ENCODE results near the gene TRIM46.
A peak's percentile ranks its signal among the peaks of the same experiment; 100 is the strongest.
"Not testable (repeated sequence)": the region's sequence is repeated elsewhere in the genome, so short reads cannot be mapped to it uniquely, and the experiment has no call there.

Gene TRIM46

GRCh38 chr1:155160128-155160527, 13.5 kb upstream of the TRIM46 start:
- peaks cover 16% of the 10 kb centered on the region for H3K4me1 Mint-ChIP-seq (ENCODE audit: low read depth)
- H3K27ac Mint-ChIP-seq = no peak overlapping the region
- H3K36me3 Mint-ChIP-seq (ENCODE audit: low read depth) = no peaks in the 10 kb centered on the region
- intact Hi-C loops (cut with micrococcal nuclease) = no loop called here
- H3K27me3 Mint-ChIP-seq = peaks cover 9% of the 10 kb centered on the region
- no peak overlapping the region for H3K4me3 Mint-ChIP-seq
- H3K9me3 Mint-ChIP-seq = no peaks in the 10 kb centered on the region

GRCh38 chr1:155162631-155163030, 11.0 kb upstream of the TRIM46 start:
- not testable (repeated sequence) for H3K9me3 Mint-ChIP-seq, H3K27ac Mint-ChIP-seq

DNA sequence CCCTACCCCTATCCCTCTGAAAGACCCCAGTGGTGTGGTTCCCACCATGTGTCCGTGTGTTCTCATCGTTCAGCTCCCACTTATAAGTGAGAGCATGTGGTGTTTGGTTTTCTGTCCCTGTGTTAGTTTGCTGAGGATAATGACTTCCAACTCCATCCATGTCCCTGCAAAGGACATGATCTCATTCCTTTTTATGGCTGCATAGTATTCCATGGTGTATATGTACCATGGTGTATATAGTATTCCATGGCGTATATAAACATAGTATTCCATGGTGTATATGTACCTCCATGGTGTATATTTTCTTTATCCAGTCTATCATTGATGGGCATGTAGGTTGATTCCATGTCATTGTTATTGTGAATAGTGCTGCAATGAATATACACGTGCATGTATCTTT, 9.9 kb upstream of the TRIM46 start:
- H3K27ac Mint-ChIP-seq; H3K4me3 Mint-ChIP-seq; intact Hi-C loops (cut with micrococcal nuclease); H3K36me3 Mint-ChIP-seq (ENCODE audit: low read depth); H3K9me3 Mint-ChIP-seq: not testable (repeated sequence)
- Mint-ChIP-seq H3K4me1 (ENCODE audit: low read depth) (peaks cover 25% of the 10 kb centered on the region), H3K27me3 (peaks cover 33% of the 10 kb centered on the region)

More at GRCh38 chr1:155162631-155163030, 11.0 kb upstream of the TRIM46 start:
- H3K36me3 Mint-ChIP-seq (ENCODE audit: low read depth); intact Hi-C loops (cut with micrococcal nuclease); H3K4me3 Mint-ChIP-seq: not testable (repeated sequence)
- H3K27me3 Mint-ChIP-seq = peaks cover 29% of the 10 kb centered on the region
- H3K4me1 Mint-ChIP-seq (ENCODE audit: low read depth) = peaks cover 22% of the 10 kb centered on the region

DNA sequence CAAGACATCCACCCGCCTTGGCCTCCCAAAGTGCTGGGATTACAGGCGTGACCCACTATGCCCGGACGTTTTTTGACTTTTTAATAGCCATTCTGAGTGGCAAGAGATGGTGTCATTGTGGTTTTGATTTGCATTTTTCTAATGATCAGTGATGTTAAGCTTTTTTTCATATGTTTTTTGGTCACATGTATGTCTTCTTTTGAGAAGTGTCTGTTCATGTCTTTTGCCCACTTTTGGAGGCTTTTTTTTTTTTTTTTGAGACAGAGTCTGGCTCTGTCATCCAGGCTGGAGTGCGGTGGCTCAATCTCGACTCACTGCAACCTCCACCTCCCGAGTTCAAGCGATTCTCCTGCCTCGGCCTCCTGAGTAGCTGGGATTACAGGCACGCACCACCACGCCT, 9.0 kb upstream of the TRIM46 start:
- not testable (repeated sequence) for H3K27ac Mint-ChIP-seq
- intact Hi-C loops (cut with micrococcal nuclease) = loop anchor here (5.0 kb wide), 1 partner anchor 37 kb away; the partner anchor contains the start of gene EFNA1
- H3K4me1 Mint-ChIP-seq (ENCODE audit: low read depth) = peaks cover 25% of the 10 kb centered on the region

DNA sequence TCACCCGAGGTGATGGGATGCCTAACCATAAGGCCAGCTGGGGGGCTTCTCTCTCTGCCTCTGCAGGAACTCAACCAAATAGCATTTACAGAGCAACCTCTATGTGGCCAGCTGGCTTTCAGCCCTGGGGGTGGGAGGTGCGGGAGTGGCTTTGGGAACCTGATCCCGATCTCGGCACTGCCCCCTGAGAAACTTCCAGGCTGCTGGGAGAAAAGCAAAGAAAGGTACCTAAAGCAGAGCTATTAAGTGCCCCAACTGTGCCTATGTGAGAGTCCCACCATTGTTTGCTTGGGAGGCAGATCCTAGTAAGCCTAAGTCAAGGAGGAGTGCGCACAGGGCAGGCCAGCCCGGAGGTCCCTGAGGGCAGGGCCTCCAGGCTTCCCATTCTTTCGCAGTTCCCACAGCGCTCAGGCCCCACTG, 7.6 kb upstream of the TRIM46 start:
- Mint-ChIP-seq H3K4me3 (no peak overlapping the region), H3K36me3 (ENCODE audit: low read depth) (peaks cover 26% of the 10 kb centered on the region), H3K27me3 (peaks cover 26% of the 10 kb centered on the region), H3K27ac (no peak overlapping the region), H3K9me3 (no peaks in the 10 kb centered on the region), H3K4me1 (ENCODE audit: low read depth) (peaks cover 19% of the 10 kb centered on the region)
- intact Hi-C loops (cut with micrococcal nuclease) = loop anchor here (5.0 kb wide), 1 partner anchor 39 kb away; the partner anchor contains the start of gene EFNA1

More for the DNA sequence above, 9.0 kb upstream of the TRIM46 start:
- H3K9me3 Mint-ChIP-seq, H3K4me3 Mint-ChIP-seq: not testable (repeated sequence)
- Mint-ChIP-seq H3K36me3 (ENCODE audit: low read depth) (peaks cover 12% of the 10 kb centered on the region), H3K27me3 (peaks cover 31% of the 10 kb centered on the region)

GRCh38 chr1:155166471-155167165, 7.0 kb upstream of the TRIM46 start:
- Mint-ChIP-seq H3K27me3 (peaks cover 26% of the 10 kb centered on the region), H3K4me1 (ENCODE audit: low read depth) (peaks cover 19% of the 10 kb centered on the region), H3K36me3 (ENCODE audit: low read depth) (peaks cover 32% of the 10 kb centered on the region), H3K9me3 (no peaks in the 10 kb centered on the region), H3K27ac (peak overlapping the region; percentile 26), H3K4me3 (no peak overlapping the region)
- intact Hi-C loops (cut with micrococcal nuclease) = loop anchor here (1.0 to 5.0 kb wide), 2 partner anchors 39 to 75 kb away; partner anchors contain the start of gene EFNA1

GRCh38 chr1:155167166-155168104, 6.2 kb upstream of the TRIM46 start:
- peaks cover 36% of the 10 kb centered on the region for H3K36me3 Mint-ChIP-seq (ENCODE audit: low read depth)
- peaks cover 25% of the 10 kb centered on the region for H3K4me1 Mint-ChIP-seq (ENCODE audit: low read depth)
- H3K27me3 Mint-ChIP-seq = peaks cover 26% of the 10 kb centered on the region
- peak overlapping the region; percentile 26 for H3K27ac Mint-ChIP-seq
- no peaks in the 10 kb centered on the region for H3K9me3 Mint-ChIP-seq
- peak overlapping the region; percentile 17 for H3K4me3 Mint-ChIP-seq
- intact Hi-C loops (cut with micrococcal nuclease) = loop anchor here (1.0 to 5.0 kb wide), 2 partner anchors 40 to 76 kb away; partner anchors contain the start of gene EFNA1

- H3K4me3 Mint-ChIP-seq, H3K27ac Mint-ChIP-seq, H3K9me3 Mint-ChIP-seq: not testable (repeated sequence)
- peaks cover 27% of the 10 kb centered on the region for H3K4me1 Mint-ChIP-seq (ENCODE audit: low read depth)
- peaks cover 43% of the 10 kb centered on the region for H3K36me3 Mint-ChIP-seq (ENCODE audit: low read depth)
- intact Hi-C loops (cut with micrococcal nuclease) = loop anchor here (5.0 kb wide), 1 partner anchor 41 kb away; the partner anchor contains the start of gene EFNA1
- H3K27me3 Mint-ChIP-seq = peaks cover 26% of the 10 kb centered on the region
Measured at GRCh38 chr1:155168105-155168445, 5.6 kb upstream of the TRIM46 start.

- H3K4me1 Mint-ChIP-seq (ENCODE audit: low read depth) = peaks cover 33% of the 10 kb centered on the region
- intact Hi-C loops (cut with micrococcal nuclease) = loop anchor here (5.0 kb wide), 1 partner anchor 41 kb away; the partner anchor contains the start of gene EFNA1
- H3K27ac Mint-ChIP-seq = no peak overlapping the region
- H3K9me3 Mint-ChIP-seq = no peaks in the 10 kb centered on the region
- no peak overlapping the region for H3K4me3 Mint-ChIP-seq
- peaks cover 46% of the 10 kb centered on the region for H3K36me3 Mint-ChIP-seq (ENCODE audit: low read depth)
- H3K27me3 Mint-ChIP-seq = peaks cover 30% of the 10 kb centered on the region
Measured at GRCh38 chr1:155168456-155169210, 5.0 kb upstream of the TRIM46 start.

DNA sequence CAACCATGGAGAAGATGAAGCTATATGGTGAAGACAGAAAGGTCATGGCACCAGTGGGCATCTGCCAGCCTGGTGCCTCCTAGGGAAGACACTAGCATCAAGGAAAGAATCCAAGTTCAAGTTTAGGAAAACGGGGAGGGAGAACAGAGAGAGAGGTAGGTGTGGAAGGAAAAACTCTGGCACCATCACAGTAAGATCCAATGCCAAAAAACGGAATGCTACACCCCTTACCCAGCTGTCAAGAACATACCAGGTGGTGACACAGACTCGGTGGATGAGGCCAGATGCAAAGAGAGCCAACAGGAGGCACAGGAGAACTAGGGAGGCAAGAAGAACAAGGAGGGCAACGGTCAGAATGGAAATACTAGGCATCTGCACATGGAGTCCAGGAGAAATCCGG, 4.1 kb upstream of the TRIM46 start:
- intact Hi-C loops (cut with micrococcal nuclease) = loop anchor here (5.0 kb wide), 1 partner anchor 42 kb away; the partner anchor contains the start of gene EFNA1
- Mint-ChIP-seq H3K27me3 (peaks cover 34% of the 10 kb centered on the region), H3K36me3 (ENCODE audit: low read depth) (peaks cover 46% of the 10 kb centered on the region), H3K27ac (no peak overlapping the region), H3K9me3 (no peaks in the 10 kb centered on the region), H3K4me3 (no peak overlapping the region), H3K4me1 (ENCODE audit: low read depth) (peaks cover 42% of the 10 kb centered on the region)

- Mint-ChIP-seq H3K9me3 (no peaks in the 10 kb centered on the region), H3K4me1 (ENCODE audit: low read depth) (peaks cover 49% of the 10 kb centered on the region), H3K27ac (no peak overlapping the region), H3K27me3 (peaks cover 40% of the 10 kb centered on the region), H3K4me3 (no peak overlapping the region), H3K36me3 (ENCODE audit: low read depth) (peaks cover 46% of the 10 kb centered on the region)
- intact Hi-C loops (cut with micrococcal nuclease) = no loop called here
Measured at GRCh38 chr1:155170101-155170785, 3.4 kb upstream of the TRIM46 start.

GRCh38 chr1:155170806-155171205, 2.8 kb upstream of the TRIM46 start:
- intact Hi-C loops (cut with micrococcal nuclease) = no loop called here
- Mint-ChIP-seq H3K9me3 (no peaks in the 10 kb centered on the region), H3K27ac (no peak overlapping the region), H3K4me1 (ENCODE audit: low read depth) (peaks cover 55% of the 10 kb centered on the region), H3K36me3 (ENCODE audit: low read depth) (peaks cover 46% of the 10 kb centered on the region), H3K4me3 (no peak overlapping the region), H3K27me3 (peaks cover 41% of the 10 kb centered on the region)
